Mucosa of descending colon (tissue), 3 donors: ENCODE measurements around the gene PNMA1. TPM values are rescaled to one million over a fixed set of nuclear protein-coding genes. Genes with fewer than 3 reads are reported as not detected.

Source experiments
- ATAC-seq: fragments of 200-7000 bp; cut with Tn5 transposase; one replicate; pipeline ENCODE4 v1.9.1; 2020; ENCODE audit warnings: mild to moderate bottlenecking, moderate library complexity
- DNase-seq, 3 donors: peaks; one replicate each; pipeline ENCODE4 v3.0.0-alpha.2; 2020
- H3K36me3 ChIP-seq: fragments of 200-600 bp; one replicate; pipeline ENCODE4 v1.8.0; 2021; ENCODE audit warnings: low read depth, mild to moderate bottlenecking
- H3K4me1 ChIP-seq: fragments of 200-600 bp; one replicate; pipeline ENCODE4 v1.8.0; 2021; ENCODE audit warnings: low read depth, mild to moderate bottlenecking
- H3K4me3 ChIP-seq: fragments of 200-600 bp; one replicate; pipeline ENCODE4 v1.8.0; 2021; ENCODE audit warnings: mild to moderate bottlenecking
- H3K9me3 ChIP-seq: fragments of 200-600 bp; one replicate; pipeline ENCODE4 v1.8.0; 2021; ENCODE audit warnings: mild to moderate bottlenecking
- intact Hi-C, 2 donors: fragments of 100-400 bp; cut with DNase I in 1 of 2; cut with micrococcal nuclease in 1 of 2; formaldehyde crosslinking; loops; one replicate each; pipeline versions ENCODE4 v1.11.0 to v1.11.1; 2022; cut with DNase I, micrococcal nuclease
- total RNA-seq, 3 donors: library from RNA; stranded (reverse); fragmentation: NEBNext Ultra II Directional in 2 of 3; extraction: Animal tissue kit (Norgen Biotek cat#: 25700) in 2 of 3; gene quantifications; one replicate each; pipeline versions ENCODE4 v1.2.1 to v1.2.4, GENCODE V29; 2021 to 2023
- TF ChIP-seq, protein P1 (sequence below): fragments of 200-600 bp; IDR thresholded peaks from one replicate; pipeline ENCODE4 v1.8.0; 2022; ENCODE audit warnings: antibody characterized with exemption, mild to moderate bottlenecking
- donor health status: DM: no; HTN: no; CAD: no; lungs with moderate emphysema.
- donor health status: DM: no; HTN: no; CAD: no.
- donor health status: DM: no; HTN: yes; CAD: no.

Gene PNMA1
- total RNA-seq, 3 donors from 2014 or later, result 11.7 to 70.7 (median 15.5) TPM

DNA sequence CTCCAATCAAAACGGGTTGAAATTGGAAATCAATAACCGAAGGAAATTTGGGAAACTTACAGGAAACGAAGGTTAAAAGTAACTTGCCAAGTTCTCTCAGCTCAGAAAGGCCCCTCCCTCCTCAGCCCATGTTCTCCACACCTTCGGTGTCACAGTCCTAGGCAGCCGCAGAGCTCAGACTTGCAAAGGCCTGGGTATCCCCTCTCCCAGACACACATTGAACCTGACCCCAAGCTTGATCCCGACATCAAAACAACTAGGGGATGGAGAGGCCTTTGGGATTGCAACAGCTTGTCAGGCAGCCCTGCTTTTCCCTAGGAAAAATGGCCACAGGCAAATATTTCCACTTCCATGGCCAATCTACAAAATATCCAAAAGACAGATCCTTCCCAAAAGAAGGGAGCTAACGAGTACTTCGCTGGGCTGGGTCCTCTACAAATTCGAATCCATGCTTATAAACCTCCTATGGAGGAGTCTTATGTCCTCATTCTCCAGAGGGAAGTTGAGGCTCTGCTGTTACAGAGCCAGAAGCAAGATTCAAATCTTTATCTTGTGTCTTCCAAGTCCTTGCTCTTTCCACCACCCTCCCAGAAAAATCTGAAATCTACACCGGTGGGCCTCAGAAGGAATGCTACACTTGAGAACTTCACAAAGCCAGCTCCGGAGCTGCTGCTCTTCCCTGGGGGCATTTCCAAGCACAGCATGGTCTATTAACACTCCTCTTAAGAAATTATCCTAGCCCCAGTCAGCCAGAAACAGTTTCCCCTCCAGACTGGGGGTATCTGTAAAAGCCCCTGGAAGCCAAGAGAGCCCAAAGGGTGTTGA is 35.7 kb upstream of the PNMA1 start:
- Histone ChIP-seq H3K4me1 (peaks cover 100% of the 10 kb centered on the region), H3K9me3 (no peaks in the 10 kb centered on the region), H3K36me3 (no peaks in the 10 kb centered on the region), H3K4me3 (no peak overlapping the region)
- ATAC-seq (no peak), DNase-seq (no peak)
- TF ChIP-seq, protein P1, sequence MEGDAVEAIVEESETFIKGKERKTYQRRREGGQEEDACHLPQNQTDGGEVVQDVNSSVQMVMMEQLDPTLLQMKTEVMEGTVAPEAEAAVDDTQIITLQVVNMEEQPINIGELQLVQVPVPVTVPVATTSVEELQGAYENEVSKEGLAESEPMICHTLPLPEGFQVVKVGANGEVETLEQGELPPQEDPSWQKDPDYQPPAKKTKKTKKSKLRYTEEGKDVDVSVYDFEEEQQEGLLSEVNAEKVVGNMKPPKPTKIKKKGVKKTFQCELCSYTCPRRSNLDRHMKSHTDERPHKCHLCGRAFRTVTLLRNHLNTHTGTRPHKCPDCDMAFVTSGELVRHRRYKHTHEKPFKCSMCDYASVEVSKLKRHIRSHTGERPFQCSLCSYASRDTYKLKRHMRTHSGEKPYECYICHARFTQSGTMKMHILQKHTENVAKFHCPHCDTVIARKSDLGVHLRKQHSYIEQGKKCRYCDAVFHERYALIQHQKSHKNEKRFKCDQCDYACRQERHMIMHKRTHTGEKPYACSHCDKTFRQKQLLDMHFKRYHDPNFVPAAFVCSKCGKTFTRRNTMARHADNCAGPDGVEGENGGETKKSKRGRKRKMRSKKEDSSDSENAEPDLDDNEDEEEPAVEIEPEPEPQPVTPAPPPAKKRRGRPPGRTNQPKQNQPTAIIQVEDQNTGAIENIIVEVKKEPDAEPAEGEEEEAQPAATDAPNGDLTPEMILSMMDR, result no peak
- intact Hi-C loops, result no loop called here

DNA sequence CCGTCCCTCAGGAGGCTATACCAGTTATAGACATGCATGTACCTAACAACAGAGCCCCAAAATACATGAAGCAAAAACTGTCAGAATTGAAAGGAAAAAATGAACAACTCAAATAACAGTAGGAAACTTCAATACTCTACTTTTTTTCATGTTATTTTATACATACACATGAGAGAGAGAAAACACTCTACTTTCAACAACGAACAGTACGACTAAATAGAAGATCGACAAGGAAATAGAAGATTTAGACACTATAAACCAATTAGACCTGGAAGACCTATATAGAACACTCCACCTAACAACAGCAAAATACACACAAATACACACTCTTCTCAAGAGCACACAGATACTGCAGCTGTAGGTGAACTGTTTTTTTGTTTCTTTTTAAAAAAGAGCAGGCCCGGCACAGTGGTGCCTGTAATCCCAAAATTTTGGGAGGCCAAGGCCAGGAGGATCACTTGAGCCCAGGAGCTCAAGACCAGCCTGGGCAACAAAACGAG is 34.7 kb upstream of the PNMA1 start:
- no peaks in the 10 kb centered on the region for H3K36me3 ChIP-seq
- intact Hi-C loops, result no loop called here
- ATAC-seq (peak; percentile 12), DNase-seq (no peak)
- no peaks in the 10 kb centered on the region for H3K9me3 ChIP-seq
- peaks cover 100% of the 10 kb centered on the region for H3K4me1 ChIP-seq
- TF ChIP-seq, protein P1, result no peak
- H3K4me3 ChIP-seq, result no peak overlapping the region

DNA sequence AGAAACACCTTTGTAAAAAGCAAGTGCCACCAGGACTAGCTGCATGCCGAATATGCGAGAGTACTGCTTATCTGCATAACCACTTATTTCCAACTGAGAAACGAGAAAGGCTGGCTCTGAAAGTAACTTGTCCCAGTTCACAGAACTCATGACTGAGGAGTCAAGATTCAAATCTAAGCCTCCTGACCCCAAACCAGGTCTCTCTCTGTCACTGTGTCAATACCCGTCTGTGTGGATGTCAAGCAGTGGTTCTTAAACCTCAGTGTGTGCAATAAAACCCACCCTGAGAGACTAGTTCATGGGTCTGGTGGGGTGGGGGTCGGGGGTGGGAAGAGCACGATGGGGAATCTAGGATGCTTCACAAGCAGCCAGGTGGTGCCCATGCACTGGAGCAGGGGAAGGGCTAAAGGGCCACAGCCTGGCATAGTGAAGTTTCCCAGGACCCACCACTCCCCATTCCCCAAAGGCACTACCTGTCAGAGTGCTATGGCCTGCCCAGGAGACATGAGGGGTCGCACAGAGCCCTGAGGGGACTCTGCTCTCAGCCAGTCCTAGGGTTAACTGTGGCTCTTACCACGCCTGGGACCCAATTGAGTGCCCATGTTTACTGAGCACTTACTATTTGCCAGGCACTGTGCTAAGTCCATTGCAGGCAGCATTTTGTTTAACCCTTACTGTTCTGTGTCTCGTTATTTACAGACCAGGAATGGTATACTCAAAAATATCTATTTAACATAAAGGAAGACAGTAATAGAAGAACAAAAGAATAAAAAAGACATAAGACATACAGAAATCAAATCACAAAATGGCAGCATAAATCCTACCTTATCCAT is 33.4 kb upstream of the PNMA1 start:
- TF ChIP-seq, protein P1, result no peak

DNA sequence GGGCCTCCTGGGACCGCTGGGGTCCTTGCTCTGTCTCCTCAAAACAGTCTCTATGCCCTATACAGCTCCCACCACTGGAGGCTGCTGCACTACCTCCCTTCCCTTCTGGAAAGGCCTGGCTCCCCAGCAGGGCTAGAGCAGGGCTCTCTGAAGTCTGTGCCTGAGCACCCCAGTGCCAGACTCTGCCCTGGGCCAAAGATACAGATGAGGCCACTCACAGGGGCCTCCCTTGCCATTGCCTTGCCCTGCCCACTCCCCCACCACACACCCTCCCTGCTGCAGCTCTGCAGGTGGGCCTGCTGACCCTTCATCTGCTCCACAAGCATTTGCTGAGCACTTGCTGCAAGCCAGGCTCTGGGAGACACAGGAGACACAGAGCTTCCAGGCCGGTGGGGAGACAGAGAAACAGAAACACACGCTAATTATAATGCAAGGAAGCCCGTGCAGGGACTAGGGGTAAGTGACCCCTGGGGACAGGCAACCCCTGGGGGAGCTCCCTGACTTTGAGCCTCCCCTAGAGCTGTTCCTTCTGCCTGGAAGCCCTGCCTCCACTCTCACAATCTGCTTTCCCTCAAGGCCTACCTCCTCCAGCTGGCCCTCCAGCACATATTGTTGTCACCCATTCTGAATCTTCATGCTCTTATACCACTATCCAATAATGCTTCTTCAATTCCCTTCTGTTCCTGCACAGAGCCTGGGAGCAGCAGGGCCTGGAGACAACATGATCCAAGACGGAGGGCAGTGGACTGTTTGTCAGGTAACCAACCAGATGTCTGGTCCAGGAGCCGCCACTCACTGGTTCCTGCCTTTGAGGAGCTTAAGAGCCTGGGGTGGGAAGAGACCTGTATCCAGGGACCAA is 32.6 kb upstream of the PNMA1 start:
- TF ChIP-seq, protein P1, result no peak
- no peaks in the 10 kb centered on the region for H3K36me3 ChIP-seq
- peak in 2 of 3 donors; percentile 31 to 54 for DNase-seq
- intact Hi-C loops, result no loop called here
- no peaks in the 10 kb centered on the region for H3K9me3 ChIP-seq
- no peak overlapping the region for H3K4me3 ChIP-seq
- H3K4me1 ChIP-seq, result peaks cover 100% of the 10 kb centered on the region
- ATAC-seq, result no peak

More for the DNA sequence above, 33.4 kb upstream of the PNMA1 start:
- no peak overlapping the region for H3K4me3 ChIP-seq
- DNase-seq (peak in 1 of 3 donors; percentile 22), ATAC-seq (no peak)
- H3K9me3 ChIP-seq, result no peaks in the 10 kb centered on the region
- peaks cover 100% of the 10 kb centered on the region for H3K4me1 ChIP-seq
- intact Hi-C loops, result no loop called here
- no peaks in the 10 kb centered on the region for H3K36me3 ChIP-seq
